Measurements from ENCODE around the gene CIDEB. TPM values are rescaled to one million over a fixed set of nuclear protein-coding genes. Genes with fewer than 3 reads are reported as not detected.

The CIDEB gene
- total and polyA plus RNA-seq, 2 of the 13 experiments (the other 11 are each of a cell fraction or from before 2014, with no cell fraction given) = 35.8 to 110 TPM

DNA sequence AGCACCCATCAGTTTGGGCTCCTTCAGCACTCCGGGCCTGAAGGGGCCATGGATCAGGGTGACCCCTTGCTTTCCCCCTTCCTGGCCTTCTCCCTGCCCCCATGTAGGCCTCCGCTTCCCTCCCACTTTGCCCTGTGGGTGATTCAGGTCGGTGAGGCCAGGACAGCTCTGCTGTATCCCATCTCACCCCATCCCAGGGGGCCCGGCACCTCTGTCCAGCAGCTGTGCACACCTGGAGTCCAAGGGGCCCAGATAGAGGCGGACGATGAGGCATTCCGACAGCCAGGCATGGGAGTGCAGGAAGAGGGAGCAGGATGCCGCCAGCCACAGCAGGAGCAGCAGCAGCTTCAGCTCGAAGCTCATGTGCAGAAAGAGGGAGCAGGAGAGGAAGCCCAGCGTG lies 14.9 kb upstream of the CIDEB start (continued):
- TF ChIP-seq, protein P1, sequence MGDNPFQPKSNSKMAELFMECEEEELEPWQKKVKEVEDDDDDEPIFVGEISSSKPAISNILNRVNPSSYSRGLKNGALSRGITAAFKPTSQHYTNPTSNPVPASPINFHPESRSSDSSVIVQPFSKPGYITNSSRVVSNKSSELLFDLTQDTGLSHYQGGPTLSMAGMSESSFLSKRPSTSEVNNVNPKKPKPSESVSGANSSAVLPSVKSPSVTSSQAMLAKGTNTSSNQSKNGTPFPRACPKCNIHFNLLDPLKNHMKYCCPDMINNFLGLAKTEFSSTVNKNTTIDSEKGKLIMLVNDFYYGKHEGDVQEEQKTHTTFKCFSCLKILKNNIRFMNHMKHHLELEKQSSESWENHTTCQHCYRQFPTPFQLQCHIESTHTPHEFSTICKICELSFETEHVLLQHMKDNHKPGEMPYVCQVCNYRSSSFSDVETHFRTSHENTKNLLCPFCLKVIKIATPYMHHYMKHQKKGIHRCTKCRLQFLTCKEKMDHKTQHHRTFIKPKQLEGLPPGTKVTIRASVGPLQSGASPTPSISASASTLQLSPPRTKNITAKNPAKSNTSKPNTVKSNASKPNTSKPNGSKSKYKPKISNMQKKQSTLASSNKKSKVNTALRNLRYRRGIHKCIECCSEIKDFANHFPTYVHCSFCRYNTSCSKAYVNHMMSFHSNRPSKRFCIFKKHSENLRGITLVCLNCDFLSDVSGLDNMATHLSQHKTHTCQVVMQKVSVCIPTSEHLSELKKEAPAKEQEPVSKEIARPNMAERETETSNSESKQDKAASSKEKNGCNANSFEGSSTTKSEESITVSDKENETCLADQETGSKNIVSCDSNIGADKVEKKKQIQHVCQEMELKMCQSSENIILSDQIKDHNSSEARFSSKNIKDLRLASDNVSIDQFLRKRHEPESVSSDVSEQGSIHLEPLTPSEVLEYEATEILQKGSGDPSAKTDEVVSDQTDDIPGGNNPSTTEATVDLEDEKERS (CRISPR knock-in tag; IDR thresholded peaks at IDR 0.05) = no peak
- no peak for TF ChIP-seq GABPA (IDR thresholded peaks at IDR 0.05; ENCODE audit: low read depth, low read length)
- no peak for TF ChIP-seq GABPA (CRISPR knock-in tag; IDR thresholded peaks at IDR 0.05; ENCODE audit: low read depth)
- TF ChIP-seq, protein P2, sequence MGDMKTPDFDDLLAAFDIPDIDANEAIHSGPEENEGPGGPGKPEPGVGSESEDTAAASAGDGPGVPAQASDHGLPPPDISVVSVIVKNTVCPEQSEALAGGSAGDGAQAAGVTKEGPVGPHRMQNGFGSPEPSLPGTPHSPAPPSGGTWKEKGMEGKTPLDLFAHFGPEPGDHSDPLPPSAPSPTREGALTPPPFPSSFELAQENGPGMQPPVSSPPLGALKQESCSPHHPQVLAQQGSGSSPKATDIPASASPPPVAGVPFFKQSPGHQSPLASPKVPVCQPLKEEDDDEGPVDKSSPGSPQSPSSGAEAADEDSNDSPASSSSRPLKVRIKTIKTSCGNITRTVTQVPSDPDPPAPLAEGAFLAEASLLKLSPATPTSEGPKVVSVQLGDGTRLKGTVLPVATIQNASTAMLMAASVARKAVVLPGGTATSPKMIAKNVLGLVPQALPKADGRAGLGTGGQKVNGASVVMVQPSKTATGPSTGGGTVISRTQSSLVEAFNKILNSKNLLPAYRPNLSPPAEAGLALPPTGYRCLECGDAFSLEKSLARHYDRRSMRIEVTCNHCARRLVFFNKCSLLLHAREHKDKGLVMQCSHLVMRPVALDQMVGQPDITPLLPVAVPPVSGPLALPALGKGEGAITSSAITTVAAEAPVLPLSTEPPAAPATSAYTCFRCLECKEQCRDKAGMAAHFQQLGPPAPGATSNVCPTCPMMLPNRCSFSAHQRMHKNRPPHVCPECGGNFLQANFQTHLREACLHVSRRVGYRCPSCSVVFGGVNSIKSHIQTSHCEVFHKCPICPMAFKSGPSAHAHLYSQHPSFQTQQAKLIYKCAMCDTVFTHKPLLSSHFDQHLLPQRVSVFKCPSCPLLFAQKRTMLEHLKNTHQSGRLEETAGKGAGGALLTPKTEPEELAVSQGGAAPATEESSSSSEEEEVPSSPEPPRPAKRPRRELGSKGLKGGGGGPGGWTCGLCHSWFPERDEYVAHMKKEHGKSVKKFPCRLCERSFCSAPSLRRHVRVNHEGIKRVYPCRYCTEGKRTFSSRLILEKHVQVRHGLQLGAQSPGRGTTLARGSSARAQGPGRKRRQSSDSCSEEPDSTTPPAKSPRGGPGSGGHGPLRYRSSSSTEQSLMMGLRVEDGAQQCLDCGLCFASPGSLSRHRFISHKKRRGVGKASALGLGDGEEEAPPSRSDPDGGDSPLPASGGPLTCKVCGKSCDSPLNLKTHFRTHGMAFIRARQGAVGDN (CRISPR knock-in tag; IDR thresholded peaks at IDR 0.05) = peak; percentile 33; the same call in 1 of the 2 replicates
- no peak for TF ChIP-seq ZNF101 (CRISPR knock-in tag; IDR thresholded peaks at IDR 0.05; ENCODE audit: borderline replicate concordance, low read depth)
- TF ChIP-seq, protein P3, sequence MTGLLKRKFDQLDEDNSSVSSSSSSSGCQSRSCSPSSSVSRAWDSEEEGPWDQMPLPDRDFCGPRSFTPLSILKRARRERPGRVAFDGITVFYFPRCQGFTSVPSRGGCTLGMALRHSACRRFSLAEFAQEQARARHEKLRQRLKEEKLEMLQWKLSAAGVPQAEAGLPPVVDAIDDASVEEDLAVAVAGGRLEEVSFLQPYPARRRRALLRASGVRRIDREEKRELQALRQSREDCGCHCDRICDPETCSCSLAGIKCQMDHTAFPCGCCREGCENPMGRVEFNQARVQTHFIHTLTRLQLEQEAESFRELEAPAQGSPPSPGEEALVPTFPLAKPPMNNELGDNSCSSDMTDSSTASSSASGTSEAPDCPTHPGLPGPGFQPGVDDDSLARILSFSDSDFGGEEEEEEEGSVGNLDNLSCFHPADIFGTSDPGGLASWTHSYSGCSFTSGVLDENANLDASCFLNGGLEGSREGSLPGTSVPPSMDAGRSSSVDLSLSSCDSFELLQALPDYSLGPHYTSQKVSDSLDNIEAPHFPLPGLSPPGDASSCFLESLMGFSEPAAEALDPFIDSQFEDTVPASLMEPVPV (CRISPR knock-in tag; IDR thresholded peaks at IDR 0.05) = no peak
- TF ChIP-seq ZNF768 (CRISPR knock-in tag; IDR thresholded peaks at IDR 0.05) = peak; percentile 13; the same call in 1 of the 2 replicates
- TF ChIP-seq, protein P4, sequence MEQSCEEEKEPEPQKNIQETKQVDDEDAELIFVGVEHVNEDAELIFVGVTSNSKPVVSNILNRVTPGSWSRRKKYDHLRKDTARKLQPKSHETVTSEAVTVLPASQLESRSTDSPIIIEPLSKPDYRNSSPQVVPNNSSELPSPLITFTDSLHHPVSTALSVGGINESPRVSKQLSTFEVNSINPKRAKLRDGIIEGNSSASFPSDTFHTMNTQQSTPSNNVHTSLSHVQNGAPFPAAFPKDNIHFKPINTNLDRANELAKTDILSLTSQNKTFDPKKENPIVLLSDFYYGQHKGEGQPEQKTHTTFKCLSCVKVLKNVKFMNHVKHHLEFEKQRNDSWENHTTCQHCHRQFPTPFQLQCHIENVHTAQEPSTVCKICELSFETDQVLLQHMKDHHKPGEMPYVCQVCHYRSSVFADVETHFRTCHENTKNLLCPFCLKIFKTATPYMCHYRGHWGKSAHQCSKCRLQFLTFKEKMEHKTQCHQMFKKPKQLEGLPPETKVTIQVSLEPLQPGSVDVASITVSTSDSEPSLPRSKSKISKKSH (CRISPR knock-in tag; IDR thresholded peaks at IDR 0.05; ENCODE audit: borderline replicate concordance) = 0 out of 2 replicates have a peak, but pooled peaks have one; percentile 26
- TF ChIP-seq, protein P5, sequence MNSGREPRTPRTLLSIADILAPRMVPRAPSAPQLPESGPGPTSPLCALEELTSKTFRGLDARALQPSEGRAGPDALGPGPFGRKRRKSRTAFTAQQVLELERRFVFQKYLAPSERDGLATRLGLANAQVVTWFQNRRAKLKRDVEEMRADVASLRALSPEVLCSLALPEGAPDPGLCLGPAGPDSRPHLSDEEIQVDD (CRISPR knock-in tag; IDR thresholded peaks at IDR 0.05; ENCODE audit: borderline replicate concordance) = 0 out of 2 replicates have a peak, but pooled peaks have one; percentile 11
- TF ChIP-seq CBX5 (CRISPR knock-in tag; IDR thresholded peaks at IDR 0.05; ENCODE audit: borderline replicate concordance) = no peak
- TF ChIP-seq THAP11 (CRISPR knock-in tag; IDR thresholded peaks at IDR 0.05) = no peak
- TF ChIP-seq, protein P6, sequence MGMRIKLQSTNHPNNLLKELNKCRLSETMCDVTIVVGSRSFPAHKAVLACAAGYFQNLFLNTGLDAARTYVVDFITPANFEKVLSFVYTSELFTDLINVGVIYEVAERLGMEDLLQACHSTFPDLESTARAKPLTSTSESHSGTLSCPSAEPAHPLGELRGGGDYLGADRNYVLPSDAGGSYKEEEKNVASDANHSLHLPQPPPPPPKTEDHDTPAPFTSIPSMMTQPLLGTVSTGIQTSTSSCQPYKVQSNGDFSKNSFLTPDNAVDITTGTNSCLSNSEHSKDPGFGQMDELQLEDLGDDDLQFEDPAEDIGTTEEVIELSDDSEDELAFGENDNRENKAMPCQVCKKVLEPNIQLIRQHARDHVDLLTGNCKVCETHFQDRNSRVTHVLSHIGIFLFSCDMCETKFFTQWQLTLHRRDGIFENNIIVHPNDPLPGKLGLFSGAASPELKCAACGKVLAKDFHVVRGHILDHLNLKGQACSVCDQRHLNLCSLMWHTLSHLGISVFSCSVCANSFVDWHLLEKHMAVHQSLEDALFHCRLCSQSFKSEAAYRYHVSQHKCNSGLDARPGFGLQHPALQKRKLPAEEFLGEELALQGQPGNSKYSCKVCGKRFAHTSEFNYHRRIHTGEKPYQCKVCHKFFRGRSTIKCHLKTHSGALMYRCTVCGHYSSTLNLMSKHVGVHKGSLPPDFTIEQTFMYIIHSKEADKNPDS (CRISPR knock-in tag; IDR thresholded peaks at IDR 0.05) = no peak
- 0 out of 2 replicates have a peak, but pooled peaks have one; percentile 46 for TF ChIP-seq ZFYVE20 (CRISPR knock-in tag; IDR thresholded peaks at IDR 0.05; ENCODE audit: borderline replicate concordance, low read depth)

Data from HepG2 (cell line).